Activated CD8-positive, alpha-beta memory T cell treated with anti-CD3 and anti-CD28 coated beads for 1 hour (primary cell): Measurements from ENCODE around the gene AP4M1.

Experiments used
- DNase-seq, 2 donors: peaks; one replicate each; pipeline ENCODE4 v3.0.0-alpha.2; 2020; ENCODE audit warnings: low read depth in 1 of 2; ENCODE audit errors: extremely low read depth in 1 of 2

The AP4M1 gene

GRCh38 chr7:100157069-100157333 lies 55.6 kb downstream of the AP4M1 start:
- DNase-seq = no peak

DNA sequence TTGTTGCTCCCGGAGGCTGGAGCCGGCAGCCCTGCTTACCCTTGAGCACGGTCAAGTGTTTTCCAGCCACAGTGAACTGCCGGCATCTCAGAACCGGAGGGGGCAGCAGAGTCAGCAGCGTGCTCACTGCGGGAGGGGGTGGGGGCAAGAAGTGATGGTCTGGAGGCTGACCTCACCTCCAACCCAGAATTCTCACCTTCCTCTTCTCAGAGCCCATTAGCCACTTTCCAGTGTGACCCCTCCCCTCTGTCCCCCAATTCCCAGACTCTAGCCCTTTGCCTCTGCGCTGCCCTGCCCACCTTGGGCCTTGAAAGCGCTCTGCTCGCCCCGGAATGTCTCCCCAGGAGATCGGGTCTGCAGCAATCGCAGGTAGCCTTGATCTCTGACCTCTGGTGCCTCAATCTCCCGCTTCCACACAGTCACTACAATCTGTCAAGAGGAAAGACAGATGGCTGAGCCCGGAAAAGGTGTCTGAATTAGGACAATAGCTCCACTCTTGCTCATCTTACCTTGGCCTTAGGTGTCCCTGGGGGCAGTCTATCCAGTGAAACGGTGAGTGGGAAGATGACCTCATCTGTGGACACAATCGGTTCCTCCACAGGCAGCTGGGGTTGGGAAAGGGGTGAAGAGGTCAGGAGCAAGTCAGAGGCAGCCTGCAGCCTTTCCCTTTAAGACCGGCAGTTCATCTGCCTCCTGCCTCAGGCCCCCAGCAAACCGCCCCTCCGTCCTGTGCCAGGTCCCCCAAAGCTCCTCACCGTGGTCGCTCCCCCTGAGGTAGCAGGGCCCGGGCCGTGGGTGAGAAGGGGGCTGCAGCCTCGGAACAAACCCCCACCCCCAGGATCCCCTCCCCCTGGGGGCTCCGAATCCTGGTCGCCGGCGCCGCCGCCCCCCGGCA lies 56.1 kb downstream of the AP4M1 start:
- DNase-seq = no peak
